ENCODE results near the gene CGNL1. TPM values are rescaled to one million over a fixed set of nuclear protein-coding genes. Genes with fewer than 3 reads are reported as not detected.

Gene CGNL1
- total RNA-seq, 1 donor from 2014 or later = 3.0 TPM

- no peak for DNase-seq (ENCODE audit: low spot score)
- H4K20me1 ChIP-seq (ENCODE audit: low read depth) = no peaks in the 10 kb centered on the region
- no peaks in the 10 kb centered on the region for H3K9me3 ChIP-seq (ENCODE audit: low read depth)
- H3K9ac ChIP-seq = no peak overlapping the region
- H3K27me3 ChIP-seq = peaks cover 10% of the 10 kb centered on the region
- H3K9me3 Mint-ChIP-seq = no peaks in the 10 kb centered on the region
- no peaks in the 10 kb centered on the region for H3F3A ChIP-seq (ENCODE audit: low read depth)
- no peak overlapping the region for H3K4me3 Mint-ChIP-seq
- H3K4me2 ChIP-seq = no peak overlapping the region
- no peaks in the 10 kb centered on the region for H3K79me2 ChIP-seq (ENCODE audit: low read depth)
- H3K36me3 ChIP-seq = no peaks in the 10 kb centered on the region
- no peaks in the 10 kb centered on the region for H3K4me1 ChIP-seq
- no peak overlapping the region for H3K4me3 ChIP-seq
- H2AFZ ChIP-seq (replicated peaks) = no peak overlapping the region
- TF ChIP-seq EZH2phosphoT487 (IDR thresholded peaks at IDR 0.05) = no peak
- no peaks in the 10 kb centered on the region for H3K4me1 Mint-ChIP-seq
- H3K27me3 Mint-ChIP-seq (ENCODE audit: insufficient read depth, low read depth) = peaks cover 2% of the 10 kb centered on the region
- no peak overlapping the region for H3K27ac Mint-ChIP-seq
- H3K27ac ChIP-seq = no peak overlapping the region
- no peaks in the 10 kb centered on the region for H3K36me3 Mint-ChIP-seq
Observed at GRCh38 chr15:57598346-57598745, 222.0 kb downstream of the CGNL1 start.

- DNase-seq (ENCODE audit: low spot score) = no peak
- H3K4me3 ChIP-seq = no peak overlapping the region
- Mint-ChIP-seq H3K4me1 (no peaks in the 10 kb centered on the region), H3K27ac (no peak overlapping the region), H3K27me3 (ENCODE audit: insufficient read depth, low read depth) (peaks cover 2% of the 10 kb centered on the region), H3K4me3 (no peak overlapping the region), H3K9me3 (no peaks in the 10 kb centered on the region), H3K36me3 (no peaks in the 10 kb centered on the region)
- TF ChIP-seq EZH2 (IDR thresholded peaks at IDR 0.05) (no peak), CTCF (IDR thresholded peaks at IDR 0.05) (no peak), EZH2phosphoT487 (IDR thresholded peaks at IDR 0.05) (no peak)
- no peak overlapping the region for H3K4me2 ChIP-seq
- no peaks in the 10 kb centered on the region for H3K36me3 ChIP-seq
- H3K9ac ChIP-seq = no peak overlapping the region
- H3K27ac ChIP-seq = no peak overlapping the region
- no peaks in the 10 kb centered on the region for H3K4me1 ChIP-seq
- no peaks in the 10 kb centered on the region for H4K20me1 ChIP-seq (ENCODE audit: low read depth)
- no peaks in the 10 kb centered on the region for H3K9me3 ChIP-seq (ENCODE audit: low read depth)
- no peaks in the 10 kb centered on the region for H3K79me2 ChIP-seq (ENCODE audit: low read depth)
- peaks cover under 1% of the 10 kb centered on the region for H3K27me3 ChIP-seq
- no peaks in the 10 kb centered on the region for H3F3A ChIP-seq (ENCODE audit: low read depth)
- H2AFZ ChIP-seq (replicated peaks) = no peak overlapping the region
Observed at GRCh38 chr15:57599296-57599810, 223.0 kb downstream of the CGNL1 start.

GRCh38 chr15:57600197-57600596 lies 223.9 kb downstream of the CGNL1 start:
- no peaks in the 10 kb centered on the region for H3K79me2 ChIP-seq (ENCODE audit: low read depth)
- no peak overlapping the region for H3K4me3 ChIP-seq
- H2AFZ ChIP-seq (replicated peaks) = no peak overlapping the region
- no peaks in the 10 kb centered on the region for H3K4me1 Mint-ChIP-seq
- H3F3A ChIP-seq (ENCODE audit: low read depth) = no peaks in the 10 kb centered on the region
- H3K27me3 ChIP-seq = no peaks in the 10 kb centered on the region
- no peak overlapping the region for H3K27ac ChIP-seq
- no peaks in the 10 kb centered on the region for H4K20me1 ChIP-seq (ENCODE audit: low read depth)
- DNase-seq (ENCODE audit: low spot score) = no peak
- H3K27ac Mint-ChIP-seq = no peak overlapping the region
- H3K4me2 ChIP-seq = no peak overlapping the region
- H3K9me3 Mint-ChIP-seq = no peaks in the 10 kb centered on the region
- no peaks in the 10 kb centered on the region for H3K4me1 ChIP-seq
- no peak overlapping the region for H3K9ac ChIP-seq
- no peak for TF ChIP-seq EZH2 (IDR thresholded peaks at IDR 0.05)
- no peak for TF ChIP-seq EZH2phosphoT487 (IDR thresholded peaks at IDR 0.05)
- no peak for TF ChIP-seq CTCF (IDR thresholded peaks at IDR 0.05)
- H3K36me3 ChIP-seq = no peaks in the 10 kb centered on the region
- no peak overlapping the region for H3K4me3 Mint-ChIP-seq
- H3K9me3 ChIP-seq (ENCODE audit: low read depth) = no peaks in the 10 kb centered on the region
- peaks cover 2% of the 10 kb centered on the region for H3K27me3 Mint-ChIP-seq (ENCODE audit: insufficient read depth, low read depth)
- H3K36me3 Mint-ChIP-seq = no peaks in the 10 kb centered on the region

Small RNA genes within 50 kb of the gene (small RNA-seq; reads per million reads assigned to genes)
- gene RNU6-844P = not detected

Other genes with a start within 250 kb of the CGNL1 start
- 0.09 TPM in 1 of 2 replicates, not detected in the other for gene MYZAP, start 215.4 kb downstream of the CGNL1 start, total RNA-seq (ENCODE audit: low replicate concordance)